GM12878 (cell line): ENCODE results near the gene KRT86. TPM values are rescaled to one million over a fixed set of nuclear protein-coding genes. Genes with fewer than 3 reads are reported as not detected.

Experiments
- ATAC-seq: fragments of 200-7000 bp; cut with Tn5 transposase; 3 replicates; pipeline ENCODE4 v1.9.1; 2020; ENCODE audit warnings: mild to moderate bottlenecking, moderate library complexity
- BruUV-seq: library from RNA; stranded (reverse); fragments of 400-500 nt; replicated peaks from 2 replicates; lab custom pipeline; 2021; lab: Mats Ljungman, UMichigan
- CTCF ChIA-PET: fragments of 300-600 bp; sonication (Branson Sonifier 250); formaldehyde crosslinking; extraction: SDS; loops from one replicate; lab custom pipeline; 2021; ENCODE audit warnings: inconsistent platforms; lab: Yijun Ruan, JAX
- POLR2A ChIA-PET: fragments of 350-600 bp; formaldehyde crosslinking; extraction: SDS; loops from one replicate; lab custom pipeline; 2021; ENCODE audit warnings: inconsistent platforms; lab: Charles Lee
- RAD21 ChIA-PET: fragments of 300-600 bp; sonication (Branson Sonifier 250); formaldehyde crosslinking; loops from one replicate; lab custom pipeline; 2023; ENCODE audit warnings: antibody characterized with exemption; ENCODE audit not compliant: unreplicated experiment; lab: Charles Lee
- SMC1A ChIA-PET: fragments of 300-600 bp; sonication (Branson Sonifier 250); formaldehyde crosslinking; loops from one replicate; lab custom pipeline; 2023; ENCODE audit not compliant: unreplicated experiment, uncharacterized antibody; lab: Charles Lee
- DNase-seq: peaks from one replicate; pipeline ENCODE4 v3.0.0-alpha.2; 2011; ENCODE audit warnings: low read depth, low spot score
- FAIRE-seq: peaks from 3 replicates; lab custom pipeline; 2011; peaks lifted over from hg19 to GRCh38; lab: Jason Lieb, UNC
- H2AFZ ChIP-seq: 2 replicates; pipeline ENCODE4 v1.6.0; 2011; ENCODE audit warnings: low read depth, low read length, control low read depth; ENCODE audit not compliant: control insufficient read depth
- H3K27ac ChIP-seq: 2 replicates; pipeline ENCODE4 v1.5.1; 2011; ENCODE audit warnings: control low read depth; ENCODE audit not compliant: control insufficient read depth, insufficient read depth
- H3K27me3 ChIP-seq, 2 experiments: replicated peaks in 1 of 2; 2 replicates each; pipeline versions ENCODE4 v1.6.0 to v1.6.1; 2011; ENCODE audit warnings: low read length in 1 of 2; ENCODE audit not compliant: control insufficient read depth in 2 of 2, insufficient read depth in 2 of 2
- H3K36me3 ChIP-seq, 2 experiments: 2 replicates each; pipeline ENCODE4 v1.5.1; 2011; ENCODE audit warnings: low read length in 1 of 2; ENCODE audit not compliant: control insufficient read depth in 2 of 2, insufficient read depth in 2 of 2
- H3K4me1 ChIP-seq: 2 replicates; pipeline ENCODE4 v1.6.1; 2011; ENCODE audit warnings: mild to moderate bottlenecking, low read length, moderate library complexity, mixed read lengths; ENCODE audit not compliant: control insufficient read depth, insufficient read depth
- H3K4me2 ChIP-seq: 2 replicates; pipeline ENCODE4 v1.6.0; 2011; ENCODE audit warnings: control low read depth; ENCODE audit not compliant: control insufficient read depth, insufficient read depth
- H3K4me3 ChIP-seq: fragments of 200-600 bp; sonication (generic); 2 replicates; pipeline ENCODE4 v1.5.1; 2016
- H3K79me2 ChIP-seq: 2 replicates; pipeline ENCODE4 v1.6.0; 2011; ENCODE audit warnings: low read length; ENCODE audit not compliant: control insufficient read depth, insufficient read depth
- H3K9ac ChIP-seq: 2 replicates; pipeline ENCODE4 v1.8.0; 2011; ENCODE audit warnings: low read length, control low read depth, mixed read lengths; ENCODE audit not compliant: control insufficient read depth, insufficient read depth
- H3K9me3 ChIP-seq: replicated peaks from 3 replicates; pipeline ENCODE4 v1.5.1; 2011; ENCODE audit warnings: mild to moderate bottlenecking, low read length; ENCODE audit not compliant: control insufficient read depth, insufficient read depth
- H4K20me1 ChIP-seq: 2 replicates; pipeline ENCODE4 v1.6.0; 2011; ENCODE audit not compliant: control insufficient read depth, insufficient read depth
- CHD1 ChIP-seq: IDR thresholded peaks from 2 replicates; pipeline ENCODE4 v1.6.1; 2012; ENCODE audit warnings: low read depth, low read length, improper control_type of control experiment
- EP300 ChIP-seq, 2 experiments: fragments of 150-350 bp in 1 of 2; IDR thresholded peaks; 2 replicates each; pipeline ENCODE4 v1.6.1; 2011 to 2012; ENCODE audit warnings: low read depth in 2 of 2, low read length in 2 of 2, borderline replicate concordance in 1 of 2, improper control_type of control experiment in 1 of 2, inconsistent platforms in 1 of 2; ENCODE audit not compliant: control insufficient read depth in 1 of 2
- HCFC1 ChIP-seq: fragments of 150-350 bp; IDR thresholded peaks from 2 replicates; pipeline ENCODE4 v1.6.1; 2014; ENCODE audit warnings: low read length
- IKZF2 ChIP-seq, 2 experiments: fragments of 450-650 bp; IDR thresholded peaks; 2 replicates each; pipeline ENCODE4 v1.6.1; 2017; ENCODE audit warnings: mild to moderate bottlenecking in 2 of 2, moderate library complexity in 2 of 2
- IRF4 ChIP-seq: IDR thresholded peaks from 2 replicates; pipeline ENCODE4 v1.6.1; 2011; ENCODE audit warnings: low read depth, low read length
- KDM1A ChIP-seq: fragments of 200-600 bp; sonication (generic); IDR thresholded peaks from 2 replicates; pipeline ENCODE4 v1.6.1; 2016; ENCODE audit warnings: borderline replicate concordance
- NFYB ChIP-seq: IDR thresholded peaks from 2 replicates; pipeline ENCODE4 v1.6.1; 2011; ENCODE audit warnings: low read depth, mild to moderate bottlenecking, low read length, improper control_type of control experiment, moderate library complexity; ENCODE audit not compliant: insufficient read depth
- NRF1 ChIP-seq: conservative IDR thresholded peaks from 2 replicates; pipeline ENCODE4 v1.6.1; 2011; ENCODE audit warnings: mild to moderate bottlenecking, low read depth, low read length, improper control_type of control experiment
- POLR2A ChIP-seq: IDR thresholded peaks from 2 replicates; pipeline ENCODE4 v1.6.1; 2011; ENCODE audit warnings: low read depth, mild to moderate bottlenecking, low read length
- RCOR1 ChIP-seq: conservative IDR thresholded peaks from 2 replicates; pipeline ENCODE4 v1.6.1; 2012; ENCODE audit warnings: low read depth, low read length, improper control_type of control experiment
- RELA ChIP-seq: fragments of 450-650 bp; IDR thresholded peaks from 2 replicates; pipeline ENCODE4 v1.8.0; 2014; ENCODE audit warnings: borderline replicate concordance; ENCODE audit not compliant: partially characterized antibody
- SMARCA5 ChIP-seq: fragments of 450-650 bp; IDR thresholded peaks from 2 replicates; pipeline ENCODE4 v1.6.1; 2017; ENCODE audit warnings: mild to moderate bottlenecking
- TBL1XR1 ChIP-seq: IDR thresholded peaks from 2 replicates; pipeline ENCODE4 v1.6.1; 2012; ENCODE audit warnings: low read depth, low read length, improper control_type of control experiment
- WRNIP1 ChIP-seq: IDR thresholded peaks from 2 replicates; pipeline ENCODE4 v1.6.1; 2011; ENCODE audit warnings: low read depth, low read length, improper control_type of control experiment, borderline replicate concordance
- ZNF384 ChIP-seq: IDR thresholded peaks from 2 replicates; pipeline ENCODE4 v1.6.1; 2012; ENCODE audit warnings: low read depth, mild to moderate bottlenecking, low read length, improper control_type of control experiment, borderline replicate concordance
- ZNF687 ChIP-seq: fragments of 450-650 bp; IDR thresholded peaks from 2 replicates; pipeline ENCODE4 v1.6.1; 2017; ENCODE audit warnings: mild to moderate bottlenecking, moderate library complexity
- WGBS: methylation state at CpG from one replicate; pipeline ENCODE4 v1.1.6; 2016; ENCODE audit warnings: low lambda C conversion rate; ENCODE audit not compliant: insufficient replicate concordance, insufficient coverage; ENCODE audit errors: missing lambda C conversion rate; 5-methylcytosine and 5-hydroxymethylcytosine counted together
- in situ Hi-C: fragments of 300-500 bp; cut with MboI; formaldehyde crosslinking; loops from 9 replicates; pipeline ENCODE4 v1.14.3; 2018; ENCODE audit warnings: mixed read lengths
- intact Hi-C: fragments of 100-400 bp; cut with micrococcal nuclease; formaldehyde crosslinking; loops from one replicate; pipeline ENCODE4 v1.14.2; 2022; ENCODE audit not compliant: unreplicated experiment
- polyA plus RNA-seq, 11 experiments: library from polyadenylated mRNA; depleted of rRNA in 4 of 11; unstranded in 6 of 11; stranded (reverse) in 5 of 11; fragments of >200 nt; fragmentation: Nextera tagmentation in 4 of 11; fragmentation: Illumina TruSeq in 1 of 11; extraction: Ambion mirVana in 4 of 11; extraction: Trizol in 1 of 11; gene quantifications; 1 replicate in 1 of 11; 2 replicates in 10 of 11; pipeline versions ENCODE4 v1.2.1 to v1.2.3, GENCODE V29; 2011 to 2016; ENCODE audit warnings: inconsistent platforms in 2 of 11, missing spikeins in 2 of 11, low read depth in 1 of 11
- total RNA-seq, 4 experiments: library from RNA; depleted of rRNA in 3 of 4; stranded (reverse); fragments of >200 nt in 3 of 4; fragmentation: Illumina TruSeq in 1 of 4; extraction: Trizol in 1 of 4; gene quantifications; 2 replicates each; pipeline versions ENCODE4 v1.2.1 to v1.2.3, GENCODE V29; 2013 to 2021
- TF ChIP-seq, protein P1 (sequence below): fragments of 450-650 bp; formaldehyde crosslinking; IDR thresholded peaks from 2 replicates; pipeline ENCODE4 v1.5.0; 2022; ENCODE audit warnings: mild to moderate bottlenecking, missing genetic modification characterization

Gene KRT86
- total and polyA plus RNA-seq, 10 of the 15 experiments (the other 5 are each of a cell fraction or from before 2014, with no cell fraction given): 0.11 to 0.54 (median 0.18) TPM; not detected in 4

DNA sequence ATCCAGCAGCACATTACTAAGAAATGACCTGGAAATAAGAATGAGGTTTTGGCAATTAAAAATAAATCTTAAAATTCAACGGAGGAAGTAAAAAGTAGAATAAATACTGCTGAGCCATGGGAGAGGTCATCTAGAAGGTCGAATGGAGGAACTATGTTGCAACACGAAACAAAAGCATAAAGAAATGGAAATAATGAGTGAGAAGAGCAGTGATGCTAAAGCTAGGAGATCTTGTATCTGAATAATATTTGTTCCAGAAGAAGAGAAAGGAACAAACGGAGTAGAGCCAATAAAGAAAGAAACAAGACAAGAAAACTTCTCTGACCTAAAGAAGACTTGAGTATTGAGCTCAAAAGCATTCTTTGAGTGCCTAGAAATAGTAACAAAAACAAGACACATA lies 48.0 kb upstream of the KRT86 start:
- H3K4me2 ChIP-seq: no peak overlapping the region
- H3K36me3 ChIP-seq: no peaks in the 10 kb centered on the region
- ATAC-seq (no peak), DNase-seq (no peak), FAIRE-seq (no peak)
- H3K9ac ChIP-seq: no peak overlapping the region
- intact Hi-C loops: no loop called here
- H3K27me3 ChIP-seq: peaks cover 3 to 5% of the 10 kb centered on the region in 2 experiments; a peak in 2 of 4 replicates
- BruUV-seq: no TSS peak
- RAD21 ChIA-PET: no interaction called here
- no peaks in the 10 kb centered on the region for H3K79me2 ChIP-seq
- H3K4me3 ChIP-seq: no peak overlapping the region
- CTCF ChIA-PET: interaction anchor here (0.6 to 8.6 kb wide), 2 partner anchors 53 to 751 kb away, joined by 4 to 84 read pairs; no protein-coding TSS in a partner anchor
- no peaks in the 10 kb centered on the region for H3K9me3 ChIP-seq
- H3K4me1 ChIP-seq: peaks cover 6% of the 10 kb centered on the region; the same call in 1 of the 2 replicates
- WGBS: 24% methylated on average over 4 of the region's 4 CpGs
- POLR2A ChIA-PET: no interaction called here
- no peak overlapping the region for H3K27ac ChIP-seq
- H2AFZ ChIP-seq: no peak overlapping the region
- in situ Hi-C loops: no loop called here
- no peaks in the 10 kb centered on the region for H4K20me1 ChIP-seq
- SMC1A ChIA-PET: interaction anchor here (1.2 to 1.3 kb wide), 2 partner anchors 44 to 52 kb away, joined by 3 to 4 read pairs; no protein-coding TSS in a partner anchor
- TF ChIP-seq RCOR1 (no peak), NFYB (no peak), TBL1XR1 (no peak), CHD1 (no peak), RELA (no peak), HCFC1 (no peak), IKZF2 (IDR thresholded peaks at IDR 0.05) (no peak), IRF4 (no peak), WRNIP1 (no peak), ZNF384 (no peak), NRF1 (no peak), EP300 (IDR thresholded peaks at IDR 0.05; ENCODE audit: borderline replicate concordance in 1 of 2, control insufficient read depth in 1 of 2, low read depth in 2 of 2, low read length in 2 of 2) (no peak), SMARCA5 (no peak), ZNF687 (no peak), KDM1A (no peak), POLR2A (no peak)
- TF ChIP-seq, protein P1, sequence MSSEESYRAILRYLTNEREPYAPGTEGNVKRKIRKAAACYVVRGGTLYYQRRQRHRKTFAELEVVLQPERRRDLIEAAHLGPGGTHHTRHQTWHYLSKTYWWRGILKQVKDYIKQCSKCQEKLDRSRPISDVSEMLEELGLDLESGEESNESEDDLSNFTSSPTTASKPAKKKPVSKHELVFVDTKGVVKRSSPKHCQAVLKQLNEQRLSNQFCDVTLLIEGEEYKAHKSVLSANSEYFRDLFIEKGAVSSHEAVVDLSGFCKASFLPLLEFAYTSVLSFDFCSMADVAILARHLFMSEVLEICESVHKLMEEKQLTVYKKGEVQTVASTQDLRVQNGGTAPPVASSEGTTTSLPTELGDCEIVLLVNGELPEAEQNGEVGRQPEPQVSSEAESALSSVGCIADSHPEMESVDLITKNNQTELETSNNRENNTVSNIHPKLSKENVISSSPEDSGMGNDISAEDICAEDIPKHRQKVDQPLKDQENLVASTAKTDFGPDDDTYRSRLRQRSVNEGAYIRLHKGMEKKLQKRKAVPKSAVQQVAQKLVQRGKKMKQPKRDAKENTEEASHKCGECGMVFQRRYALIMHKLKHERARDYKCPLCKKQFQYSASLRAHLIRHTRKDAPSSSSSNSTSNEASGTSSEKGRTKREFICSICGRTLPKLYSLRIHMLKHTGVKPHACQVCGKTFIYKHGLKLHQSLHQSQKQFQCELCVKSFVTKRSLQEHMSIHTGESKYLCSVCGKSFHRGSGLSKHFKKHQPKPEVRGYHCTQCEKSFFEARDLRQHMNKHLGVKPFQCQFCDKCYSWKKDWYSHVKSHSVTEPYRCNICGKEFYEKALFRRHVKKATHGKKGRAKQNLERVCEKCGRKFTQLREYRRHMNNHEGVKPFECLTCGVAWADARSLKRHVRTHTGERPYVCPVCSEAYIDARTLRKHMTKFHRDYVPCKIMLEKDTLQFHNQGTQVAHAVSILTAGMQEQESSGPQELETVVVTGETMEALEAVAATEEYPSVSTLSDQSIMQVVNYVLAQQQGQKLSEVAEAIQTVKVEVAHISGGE (CRISPR knock-in tag): no peak
